ENCODE results near the gene ABCA2. TPM values are rescaled to one million over a fixed set of nuclear protein-coding genes. Genes with fewer than 3 reads are reported as not detected.

Gene ABCA2
- total and polyA plus RNA-seq, 9 of the 15 experiments (the other 6 are each of a cell fraction or from before 2014, with no cell fraction given), result 0.69 to 16.3 (median 6.1) TPM; not detected in 2

- TF ChIP-seq FOXJ3 (CRISPR knock-in tag; IDR thresholded peaks at IDR 0.05) (no peak), BRCA1 (IDR thresholded peaks at IDR 0.05) (no peak), BRCA1 (CRISPR knock-in tag; IDR thresholded peaks at IDR 0.05) (no peak), SIN3B (IDR thresholded peaks at IDR 0.05; ENCODE audit: low read depth) (no peak), HNRNPUL1 (IDR thresholded peaks at IDR 0.05; ENCODE audit: low read length) (no peak), ZNF644 (tag; IDR thresholded peaks at IDR 0.05; ENCODE audit: low read depth) (no peak), NR2C1 (IDR thresholded peaks at IDR 0.05) (no peak), NR2C1 (tag; IDR thresholded peaks at IDR 0.05) (no peak), ETV5 (CRISPR knock-in tag; IDR thresholded peaks at IDR 0.05; ENCODE audit: low read depth) (no peak), SP2 (IDR thresholded peaks at IDR 0.05; ENCODE audit: extremely low read depth, low read depth, low read length, poor library complexity, severe bottlenecking) (no peak), POLR2B (IDR thresholded peaks at IDR 0.05; ENCODE audit: low read depth, partially characterized antibody) (no peak), TBL1XR1 (IDR thresholded peaks at IDR 0.05; ENCODE audit: low read length in 2 of 2) (no peak), ELF4 (CRISPR knock-in tag; IDR thresholded peaks at IDR 0.05) (no peak), PKNOX1 (IDR thresholded peaks at IDR 0.05) (no peak; the same call in 1 of the 2 replicates), CTCFL (IDR thresholded peaks at IDR 0.05; ENCODE audit: borderline replicate concordance, insufficient read depth, low read depth, low read length, poor library complexity, severe bottlenecking) (no peak), PTTG1 (tag; IDR thresholded peaks at IDR 0.05; ENCODE audit: low read depth) (no peak)
- TF ChIP-seq, protein P1, sequence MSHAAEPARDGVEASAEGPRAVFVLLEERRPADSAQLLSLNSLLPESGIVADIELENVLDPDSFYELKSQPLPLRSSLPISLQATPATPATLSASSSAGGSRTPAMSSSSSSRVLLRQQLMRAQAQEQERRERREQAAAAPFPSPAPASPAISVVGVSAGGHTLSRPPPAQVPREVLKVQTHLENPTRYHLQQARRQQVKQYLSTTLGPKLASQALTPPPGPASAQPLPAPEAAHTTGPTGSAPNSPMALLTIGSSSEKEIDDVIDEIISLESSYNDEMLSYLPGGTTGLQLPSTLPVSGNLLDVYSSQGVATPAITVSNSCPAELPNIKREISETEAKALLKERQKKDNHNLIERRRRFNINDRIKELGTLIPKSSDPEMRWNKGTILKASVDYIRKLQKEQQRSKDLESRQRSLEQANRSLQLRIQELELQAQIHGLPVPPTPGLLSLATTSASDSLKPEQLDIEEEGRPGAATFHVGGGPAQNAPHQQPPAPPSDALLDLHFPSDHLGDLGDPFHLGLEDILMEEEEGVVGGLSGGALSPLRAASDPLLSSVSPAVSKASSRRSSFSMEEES (CRISPR knock-in tag; IDR thresholded peaks at IDR 0.05), result no peak
- TF ChIP-seq, protein P2, sequence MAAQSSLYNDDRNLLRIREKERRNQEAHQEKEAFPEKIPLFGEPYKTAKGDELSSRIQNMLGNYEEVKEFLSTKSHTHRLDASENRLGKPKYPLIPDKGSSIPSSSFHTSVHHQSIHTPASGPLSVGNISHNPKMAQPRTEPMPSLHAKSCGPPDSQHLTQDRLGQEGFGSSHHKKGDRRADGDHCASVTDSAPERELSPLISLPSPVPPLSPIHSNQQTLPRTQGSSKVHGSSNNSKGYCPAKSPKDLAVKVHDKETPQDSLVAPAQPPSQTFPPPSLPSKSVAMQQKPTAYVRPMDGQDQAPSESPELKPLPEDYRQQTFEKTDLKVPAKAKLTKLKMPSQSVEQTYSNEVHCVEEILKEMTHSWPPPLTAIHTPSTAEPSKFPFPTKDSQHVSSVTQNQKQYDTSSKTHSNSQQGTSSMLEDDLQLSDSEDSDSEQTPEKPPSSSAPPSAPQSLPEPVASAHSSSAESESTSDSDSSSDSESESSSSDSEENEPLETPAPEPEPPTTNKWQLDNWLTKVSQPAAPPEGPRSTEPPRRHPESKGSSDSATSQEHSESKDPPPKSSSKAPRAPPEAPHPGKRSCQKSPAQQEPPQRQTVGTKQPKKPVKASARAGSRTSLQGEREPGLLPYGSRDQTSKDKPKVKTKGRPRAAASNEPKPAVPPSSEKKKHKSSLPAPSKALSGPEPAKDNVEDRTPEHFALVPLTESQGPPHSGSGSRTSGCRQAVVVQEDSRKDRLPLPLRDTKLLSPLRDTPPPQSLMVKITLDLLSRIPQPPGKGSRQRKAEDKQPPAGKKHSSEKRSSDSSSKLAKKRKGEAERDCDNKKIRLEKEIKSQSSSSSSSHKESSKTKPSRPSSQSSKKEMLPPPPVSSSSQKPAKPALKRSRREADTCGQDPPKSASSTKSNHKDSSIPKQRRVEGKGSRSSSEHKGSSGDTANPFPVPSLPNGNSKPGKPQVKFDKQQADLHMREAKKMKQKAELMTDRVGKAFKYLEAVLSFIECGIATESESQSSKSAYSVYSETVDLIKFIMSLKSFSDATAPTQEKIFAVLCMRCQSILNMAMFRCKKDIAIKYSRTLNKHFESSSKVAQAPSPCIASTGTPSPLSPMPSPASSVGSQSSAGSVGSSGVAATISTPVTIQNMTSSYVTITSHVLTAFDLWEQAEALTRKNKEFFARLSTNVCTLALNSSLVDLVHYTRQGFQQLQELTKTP (IDR thresholded peaks at IDR 0.05; ENCODE audit: low read depth in 1 of 2, partially characterized antibody in 2 of 2), result no peak
Observed at GRCh38 chr9:136978073-136978864, 49.8 kb downstream of the ABCA2 start (continued).
